Mucosa of descending colon (tissue), 3 donors: ENCODE results near the gene GABRP. TPM values are rescaled to one million over a fixed set of nuclear protein-coding genes. Genes with fewer than 3 reads are reported as not detected.

Experiments used
- ATAC-seq: fragments of 200-7000 bp; cut with Tn5 transposase; one replicate; pipeline ENCODE4 v1.9.1; 2020; ENCODE audit warnings: mild to moderate bottlenecking, moderate library complexity
- DNase-seq, 3 donors: peaks; one replicate each; pipeline ENCODE4 v3.0.0-alpha.2; 2020
- H3K36me3 ChIP-seq: fragments of 200-600 bp; one replicate; pipeline ENCODE4 v1.8.0; 2021; ENCODE audit warnings: low read depth, mild to moderate bottlenecking
- H3K4me1 ChIP-seq: fragments of 200-600 bp; one replicate; pipeline ENCODE4 v1.8.0; 2021; ENCODE audit warnings: low read depth, mild to moderate bottlenecking
- H3K4me3 ChIP-seq: fragments of 200-600 bp; one replicate; pipeline ENCODE4 v1.8.0; 2021; ENCODE audit warnings: mild to moderate bottlenecking
- H3K9me3 ChIP-seq: fragments of 200-600 bp; one replicate; pipeline ENCODE4 v1.8.0; 2021; ENCODE audit warnings: mild to moderate bottlenecking
- CTCF ChIP-seq: fragments of 200-600 bp; IDR thresholded peaks from one replicate; pipeline ENCODE4 v1.8.0; 2022; ENCODE audit warnings: antibody characterized with exemption, mild to moderate bottlenecking
- intact Hi-C, 2 donors: fragments of 100-400 bp; cut with DNase I in 1 of 2; cut with micrococcal nuclease in 1 of 2; formaldehyde crosslinking; loops; one replicate each; pipeline versions ENCODE4 v1.11.0 to v1.11.1; 2022; cut with DNase I, micrococcal nuclease
- total RNA-seq, 3 donors: library from RNA; stranded (reverse); fragmentation: NEBNext Ultra II Directional in 2 of 3; extraction: Animal tissue kit (Norgen Biotek cat#: 25700) in 2 of 3; gene quantifications; one replicate each; pipeline versions ENCODE4 v1.2.1 to v1.2.4, GENCODE V29; 2021 to 2023
- donor health status: DM: no; HTN: no; CAD: no; lungs with moderate emphysema.
- donor health status: DM: no; HTN: no; CAD: no.
- donor health status: DM: no; HTN: yes; CAD: no.

Gene GABRP
- total RNA-seq, 3 donors from 2014 or later = 0.09 to 2.0 TPM; not detected in 1

- ATAC-seq (no peak), DNase-seq (no peak)
- intact Hi-C loops = no loop called here
- Histone ChIP-seq H3K9me3 (no peaks in the 10 kb centered on the region), H3K4me1 (peaks cover 19% of the 10 kb centered on the region), H3K4me3 (no peak overlapping the region), H3K36me3 (no peaks in the 10 kb centered on the region)
- TF ChIP-seq CTCF = no peak
These were observed 36.6 kb upstream of the GABRP start for GRCh38 chr5:170746961-170747340.

- Histone ChIP-seq H3K36me3 (no peaks in the 10 kb centered on the region), H3K4me3 (no peak overlapping the region), H3K9me3 (no peaks in the 10 kb centered on the region), H3K4me1 (peaks cover 23% of the 10 kb centered on the region)
- DNase-seq = no peak
- intact Hi-C loops = no loop called here
- TF ChIP-seq CTCF = no peak
- no peak for ATAC-seq
These were observed 36.2 kb upstream of the GABRP start for GRCh38 chr5:170747357-170747756.

GRCh38 chr5:170747851-170748250, 35.7 kb upstream of the GABRP start:
- peaks cover 24% of the 10 kb centered on the region for H3K4me1 ChIP-seq
- intact Hi-C loops = no loop called here
- ATAC-seq = no peak

GRCh38 chr5:170748951-170749471, 34.5 kb upstream of the GABRP start:
- Histone ChIP-seq H3K36me3 (no peaks in the 10 kb centered on the region), H3K4me3 (no peak overlapping the region), H3K9me3 (no peaks in the 10 kb centered on the region), H3K4me1 (peaks cover 24% of the 10 kb centered on the region)
- DNase-seq (no peak), ATAC-seq (no peak)
- TF ChIP-seq CTCF = no peak
- intact Hi-C loops = no loop called here

More at GRCh38 chr5:170747851-170748250, 35.7 kb upstream of the GABRP start:
- no peak for TF ChIP-seq CTCF
- Histone ChIP-seq H3K36me3 (no peaks in the 10 kb centered on the region), H3K9me3 (no peaks in the 10 kb centered on the region), H3K4me3 (no peak overlapping the region)
- no peak for DNase-seq

- Histone ChIP-seq H3K36me3 (no peaks in the 10 kb centered on the region), H3K4me3 (no peak overlapping the region), H3K9me3 (no peaks in the 10 kb centered on the region), H3K4me1 (peaks cover 18% of the 10 kb centered on the region)
- no peak for TF ChIP-seq CTCF
- peak in 1 of 3 donors; percentile 60 for DNase-seq
- intact Hi-C loops = no loop called here
- peak; percentile 76 for ATAC-seq
These were observed 33.6 kb upstream of the GABRP start for GRCh38 chr5:170749911-170750431.

GRCh38 chr5:170750791-170751190, 32.7 kb upstream of the GABRP start:
- DNase-seq (no peak), ATAC-seq (no peak)
- no peaks in the 10 kb centered on the region for H3K36me3 ChIP-seq
- no peak for TF ChIP-seq CTCF
- intact Hi-C loops = no loop called here
- H3K4me3 ChIP-seq = no peak overlapping the region
- peaks cover 15% of the 10 kb centered on the region for H3K4me1 ChIP-seq
- H3K9me3 ChIP-seq = no peaks in the 10 kb centered on the region
